Chondrocyte (in vitro differentiated cells): Measurements from ENCODE around the gene SMU1. TPM values are rescaled to one million over a fixed set of nuclear protein-coding genes. Genes with fewer than 3 reads are reported as not detected.

Experiments
- DNase-seq: peaks from one replicate; pipeline ENCODE4 v3.0.0; 2021; ENCODE audit warnings: mixed read lengths, low spot score
- H3K27ac Mint-ChIP-seq: one replicate; pipeline ENCODE4 v1.8.0; 2021; ENCODE audit warnings: mild to moderate bottlenecking, moderate library complexity, mixed read lengths; ENCODE audit not compliant: unreplicated experiment
- H3K27me3 Mint-ChIP-seq: 2 replicates; pipeline ENCODE4 v1.8.0; 2021; ENCODE audit warnings: low read depth, mixed read lengths
- H3K36me3 Mint-ChIP-seq: 2 replicates; pipeline ENCODE4 v1.8.0; 2021; ENCODE audit warnings: low read depth, mixed read lengths
- H3K4me1 Mint-ChIP-seq: 2 replicates; pipeline ENCODE4 v1.8.0; 2021; ENCODE audit warnings: low read depth, mild to moderate bottlenecking, mixed read lengths
- H3K4me3 Mint-ChIP-seq: one replicate; pipeline ENCODE4 v1.8.0; 2021; ENCODE audit warnings: mild to moderate bottlenecking, moderate library complexity, mixed read lengths; ENCODE audit not compliant: unreplicated experiment
- H3K9me3 Mint-ChIP-seq: 2 replicates; pipeline ENCODE4 v1.8.0; 2021; ENCODE audit warnings: low read depth, mixed read lengths
- total RNA-seq: library from RNA; stranded (reverse); gene quantifications from 3 replicates; pipeline ENCODE4 v1.2.1, GENCODE V29; 2021
- TF ChIP-seq, protein P1 (sequence below): fragments of 200-600 bp; sonication (generic); IDR thresholded peaks from 2 replicates; pipeline ENCODE4 v1.5.0; 2021; ENCODE audit warnings: antibody characterized with exemption, mild to moderate bottlenecking, moderate library complexity

The SMU1 gene
- total RNA-seq, 1 donor from 2014 or later = 17.5 TPM

DNA sequence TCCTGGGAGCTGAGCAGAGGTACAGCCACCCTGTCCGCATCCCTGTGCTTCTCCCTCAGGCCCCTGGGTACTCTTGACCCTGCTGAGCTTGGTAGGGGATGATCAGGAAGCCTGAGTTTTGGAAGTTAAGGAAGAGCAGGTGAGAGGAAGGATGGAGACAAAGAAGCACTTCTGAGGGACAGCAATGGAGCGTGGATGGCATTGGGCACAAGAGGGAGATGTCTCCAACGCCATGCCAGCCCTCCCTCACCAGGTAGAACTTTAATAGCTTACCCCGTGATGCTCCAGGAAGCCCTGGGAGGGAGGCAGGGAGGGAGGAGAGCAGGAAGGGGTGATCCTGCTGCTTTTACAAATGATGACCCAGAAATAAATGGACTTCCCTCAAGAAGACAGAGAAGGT lies 29.9 kb upstream of the SMU1 start:
- Mint-ChIP-seq H3K27me3 (no peaks in the 10 kb centered on the region), H3K27ac (peak overlapping the region; percentile 96), H3K9me3 (no peaks in the 10 kb centered on the region), H3K36me3 (peaks cover 2% of the 10 kb centered on the region), H3K4me3 (no peak overlapping the region), H3K4me1 (peaks cover 66% of the 10 kb centered on the region)
- DNase-seq = no peak
- TF ChIP-seq, protein P1, sequence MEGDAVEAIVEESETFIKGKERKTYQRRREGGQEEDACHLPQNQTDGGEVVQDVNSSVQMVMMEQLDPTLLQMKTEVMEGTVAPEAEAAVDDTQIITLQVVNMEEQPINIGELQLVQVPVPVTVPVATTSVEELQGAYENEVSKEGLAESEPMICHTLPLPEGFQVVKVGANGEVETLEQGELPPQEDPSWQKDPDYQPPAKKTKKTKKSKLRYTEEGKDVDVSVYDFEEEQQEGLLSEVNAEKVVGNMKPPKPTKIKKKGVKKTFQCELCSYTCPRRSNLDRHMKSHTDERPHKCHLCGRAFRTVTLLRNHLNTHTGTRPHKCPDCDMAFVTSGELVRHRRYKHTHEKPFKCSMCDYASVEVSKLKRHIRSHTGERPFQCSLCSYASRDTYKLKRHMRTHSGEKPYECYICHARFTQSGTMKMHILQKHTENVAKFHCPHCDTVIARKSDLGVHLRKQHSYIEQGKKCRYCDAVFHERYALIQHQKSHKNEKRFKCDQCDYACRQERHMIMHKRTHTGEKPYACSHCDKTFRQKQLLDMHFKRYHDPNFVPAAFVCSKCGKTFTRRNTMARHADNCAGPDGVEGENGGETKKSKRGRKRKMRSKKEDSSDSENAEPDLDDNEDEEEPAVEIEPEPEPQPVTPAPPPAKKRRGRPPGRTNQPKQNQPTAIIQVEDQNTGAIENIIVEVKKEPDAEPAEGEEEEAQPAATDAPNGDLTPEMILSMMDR = no peak

DNA sequence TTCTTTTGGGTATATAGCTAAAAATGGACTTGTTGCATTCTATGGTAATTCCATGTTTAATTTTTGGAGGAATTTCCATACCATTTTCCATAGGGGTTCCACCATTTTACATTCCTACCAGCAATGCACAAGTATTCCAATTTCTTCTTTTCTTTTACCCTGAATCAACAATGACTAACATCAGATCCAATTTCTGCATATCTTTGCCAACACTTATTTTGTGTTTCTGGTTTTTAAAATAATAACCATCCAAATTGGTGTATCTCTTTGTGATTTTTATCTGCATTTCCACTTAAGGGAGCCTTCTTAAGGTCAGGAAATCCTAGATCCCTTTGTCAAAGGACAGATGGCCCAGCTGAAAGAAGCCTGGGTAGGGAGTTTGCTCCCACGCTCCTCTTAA lies 29.5 kb upstream of the SMU1 start:
- TF ChIP-seq, protein P1 = no peak
- Mint-ChIP-seq H3K36me3 (peaks cover under 1% of the 10 kb centered on the region), H3K4me3 (no peak overlapping the region), H3K9me3 (no peaks in the 10 kb centered on the region), H3K27me3 (no peaks in the 10 kb centered on the region), H3K27ac (peak overlapping the region; percentile 96), H3K4me1 (peaks cover 70% of the 10 kb centered on the region)
- no peak for DNase-seq

DNA sequence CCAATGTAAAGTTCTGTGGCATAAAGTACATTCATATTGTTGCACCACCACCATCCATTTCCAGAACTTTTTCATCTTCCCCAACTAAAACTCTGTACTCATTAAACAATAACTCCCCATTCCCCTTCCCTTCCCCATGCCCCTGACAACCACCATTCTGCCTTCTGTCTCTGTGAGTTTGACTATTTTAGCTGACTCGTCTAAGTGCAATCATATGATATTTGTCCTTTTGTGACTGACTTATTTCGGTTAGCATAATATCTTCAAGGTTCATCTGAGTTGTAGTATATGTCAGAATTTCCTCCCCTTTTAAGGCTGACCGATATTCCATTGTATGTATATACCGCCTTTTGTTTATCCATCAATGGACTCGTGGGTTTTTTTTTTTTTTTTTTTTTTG lies 29.0 kb upstream of the SMU1 start:
- Mint-ChIP-seq H3K4me1 (peaks cover 71% of the 10 kb centered on the region), H3K9me3 (no peaks in the 10 kb centered on the region), H3K27me3 (no peaks in the 10 kb centered on the region), H3K27ac (peak overlapping the region; percentile 67), H3K4me3 (no peak overlapping the region), H3K36me3 (no peaks in the 10 kb centered on the region)
- TF ChIP-seq, protein P1 = no peak
- no peak for DNase-seq

DNA sequence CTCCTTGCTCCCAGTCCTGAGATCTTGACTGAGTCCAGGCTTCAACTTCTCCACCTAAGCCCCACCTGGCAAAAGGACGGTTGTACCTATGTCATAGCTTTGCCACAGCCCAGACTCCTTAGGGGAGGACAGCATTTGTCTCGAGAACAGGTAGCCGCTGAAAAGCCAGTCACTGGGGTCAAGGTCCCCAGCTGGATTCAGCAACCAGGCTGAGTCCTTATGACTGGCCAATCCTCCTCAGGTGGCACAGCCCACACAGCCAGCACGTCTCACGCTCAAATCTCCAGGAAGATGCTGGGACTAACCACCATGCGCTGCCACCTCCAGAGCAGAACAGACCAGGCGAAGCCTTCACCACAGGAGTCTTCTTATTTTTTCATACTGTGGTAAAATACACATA lies 27.9 kb upstream of the SMU1 start:
- no peaks in the 10 kb centered on the region for H3K36me3 Mint-ChIP-seq
- TF ChIP-seq, protein P1 = peak; percentile 3
- H3K4me3 Mint-ChIP-seq = no peak overlapping the region
- H3K27ac Mint-ChIP-seq = peak overlapping the region; percentile 9
- DNase-seq = no peak
- H3K9me3 Mint-ChIP-seq = no peaks in the 10 kb centered on the region
- H3K4me1 Mint-ChIP-seq = peaks cover 71% of the 10 kb centered on the region
- no peaks in the 10 kb centered on the region for H3K27me3 Mint-ChIP-seq

DNA sequence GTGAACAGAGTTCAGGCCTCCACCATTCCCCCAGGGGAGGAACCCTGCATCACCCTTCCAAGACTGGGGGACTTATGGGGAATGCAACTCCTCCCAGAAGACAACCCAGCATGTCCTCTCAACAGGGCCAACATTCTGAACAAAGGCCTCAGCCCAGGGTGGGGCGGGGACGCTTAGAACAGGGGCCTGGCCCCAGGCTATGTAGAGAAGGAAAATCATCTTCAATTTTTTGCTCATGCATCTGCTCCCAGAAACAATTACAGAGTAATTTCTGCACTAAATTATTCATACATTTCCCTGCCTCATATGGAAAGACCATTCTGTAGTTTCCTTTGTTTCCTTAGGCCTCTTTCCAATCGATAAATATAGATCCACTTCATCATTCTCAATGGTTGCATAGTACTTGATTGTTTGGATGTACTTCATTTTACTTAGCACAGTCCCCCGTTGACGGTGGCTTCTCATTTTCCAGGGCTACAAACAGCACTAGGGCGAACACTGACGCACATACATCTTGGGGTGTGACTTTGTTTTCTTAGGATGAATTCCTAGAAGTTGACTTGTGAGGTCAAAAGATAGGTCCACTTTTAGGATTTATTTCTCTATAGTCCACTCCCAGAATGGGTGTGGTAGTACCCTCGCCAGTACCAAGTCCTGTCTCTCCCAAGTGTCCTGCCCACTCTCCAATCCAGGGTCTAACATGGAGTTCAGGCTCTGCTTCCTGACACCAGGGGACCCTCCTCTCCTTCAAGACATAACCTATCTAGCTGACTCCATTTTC lies 27.2 kb upstream of the SMU1 start:
- TF ChIP-seq, protein P1 = peak; percentile 12

More for the DNA sequence above, 27.2 kb upstream of the SMU1 start:
- Mint-ChIP-seq H3K27me3 (no peaks in the 10 kb centered on the region), H3K27ac (peak overlapping the region; percentile 39), H3K9me3 (no peaks in the 10 kb centered on the region), H3K4me3 (no peak overlapping the region), H3K36me3 (no peaks in the 10 kb centered on the region), H3K4me1 (peaks cover 71% of the 10 kb centered on the region)
- no peak for DNase-seq
